HepG2 (cell line): ENCODE measurements around the gene ZFAND3.

Experiments used
- KAT7 ChIP-seq: IDR thresholded peaks from 2 replicates; pipeline ENCODE4 v1.6.1; 2018; ENCODE audit warnings: borderline replicate concordance, missing compliant biosample characterization
- TF ChIP-seq, protein P1 (sequence below): sonication (generic); formaldehyde crosslinking; IDR thresholded peaks from 2 replicates; pipeline ENCODE4 v1.8.0; 2022; ENCODE audit warnings: mild to moderate bottlenecking, missing genetic modification reagents, moderate library complexity

DNA sequence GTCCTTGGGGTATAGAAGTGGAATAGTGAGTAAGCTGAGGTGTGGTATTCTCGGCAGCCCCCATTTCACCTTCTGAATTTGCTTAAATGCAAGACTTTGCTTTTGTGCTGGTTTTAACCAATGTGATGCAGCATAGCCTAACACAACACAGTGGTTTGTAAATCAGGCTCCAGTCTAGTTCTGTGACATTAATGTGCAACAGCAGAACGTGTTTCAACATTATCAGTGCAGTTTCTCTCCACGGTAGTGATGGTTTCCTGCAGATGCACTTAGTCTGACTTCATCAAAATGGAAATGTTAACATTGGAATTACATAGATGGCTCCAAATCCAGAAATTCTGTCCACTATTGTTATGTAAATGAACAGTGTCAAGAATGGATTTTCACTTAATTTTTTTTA is 139.5 kb downstream of the ZFAND3 start:
- no peak for TF ChIP-seq KAT7 (CRISPR knock-in tag)
- TF ChIP-seq, protein P1, sequence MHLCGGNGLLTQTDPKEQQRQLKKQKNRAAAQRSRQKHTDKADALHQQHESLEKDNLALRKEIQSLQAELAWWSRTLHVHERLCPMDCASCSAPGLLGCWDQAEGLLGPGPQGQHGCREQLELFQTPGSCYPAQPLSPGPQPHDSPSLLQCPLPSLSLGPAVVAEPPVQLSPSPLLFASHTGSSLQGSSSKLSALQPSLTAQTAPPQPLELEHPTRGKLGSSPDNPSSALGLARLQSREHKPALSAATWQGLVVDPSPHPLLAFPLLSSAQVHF, result no peak
